ENCODE data around the gene SEC14L6. TPM values are rescaled to one million over a fixed set of nuclear protein-coding genes. Genes with fewer than 3 reads are reported as not detected.
"Not testable (repeated sequence)": the region's sequence is repeated elsewhere in the genome, so short reads cannot be mapped to it uniquely, and the experiment has no call there.

The SEC14L6 gene
- total RNA-seq, 1 donor from 2014 or later, result not detected

DNA sequence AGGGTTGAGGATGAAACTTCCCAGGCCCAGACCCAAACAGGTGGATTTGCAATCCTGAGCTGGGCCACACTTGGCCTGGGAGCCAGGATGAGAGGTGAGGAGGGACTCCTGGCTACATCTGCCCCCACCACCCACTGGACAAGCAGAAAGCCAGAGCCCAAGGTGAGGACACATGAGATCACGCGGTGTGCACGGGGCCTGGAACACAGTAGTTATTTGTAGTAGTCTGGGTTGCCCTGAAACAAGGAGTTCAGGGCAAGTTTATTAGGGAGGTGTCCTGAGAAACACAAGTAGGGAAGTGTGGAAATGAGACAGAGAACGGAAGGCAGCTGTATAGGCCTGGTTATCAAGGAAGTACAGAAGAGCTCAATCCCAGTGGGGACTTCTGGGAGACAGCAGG, 647 bp upstream of the SEC14L6 start:
- no peak for DNase-seq
- Mint-ChIP-seq H3K36me3 (ENCODE audit: unreplicated experiment) (peaks cover 5% of the 10 kb centered on the region), H3K9me3 (ENCODE audit: unreplicated experiment) (peaks cover 1% of the 10 kb centered on the region), H3K4me3 (ENCODE audit: unreplicated experiment) (no peak overlapping the region), H3K27me3 (ENCODE audit: unreplicated experiment) (peaks cover 16% of the 10 kb centered on the region), H3K4me1 (ENCODE audit: low read depth, unreplicated experiment) (no peaks in the 10 kb centered on the region), H3K27ac (ENCODE audit: unreplicated experiment) (peak overlapping the region; percentile 52)
- TF ChIP-seq, protein P1, sequence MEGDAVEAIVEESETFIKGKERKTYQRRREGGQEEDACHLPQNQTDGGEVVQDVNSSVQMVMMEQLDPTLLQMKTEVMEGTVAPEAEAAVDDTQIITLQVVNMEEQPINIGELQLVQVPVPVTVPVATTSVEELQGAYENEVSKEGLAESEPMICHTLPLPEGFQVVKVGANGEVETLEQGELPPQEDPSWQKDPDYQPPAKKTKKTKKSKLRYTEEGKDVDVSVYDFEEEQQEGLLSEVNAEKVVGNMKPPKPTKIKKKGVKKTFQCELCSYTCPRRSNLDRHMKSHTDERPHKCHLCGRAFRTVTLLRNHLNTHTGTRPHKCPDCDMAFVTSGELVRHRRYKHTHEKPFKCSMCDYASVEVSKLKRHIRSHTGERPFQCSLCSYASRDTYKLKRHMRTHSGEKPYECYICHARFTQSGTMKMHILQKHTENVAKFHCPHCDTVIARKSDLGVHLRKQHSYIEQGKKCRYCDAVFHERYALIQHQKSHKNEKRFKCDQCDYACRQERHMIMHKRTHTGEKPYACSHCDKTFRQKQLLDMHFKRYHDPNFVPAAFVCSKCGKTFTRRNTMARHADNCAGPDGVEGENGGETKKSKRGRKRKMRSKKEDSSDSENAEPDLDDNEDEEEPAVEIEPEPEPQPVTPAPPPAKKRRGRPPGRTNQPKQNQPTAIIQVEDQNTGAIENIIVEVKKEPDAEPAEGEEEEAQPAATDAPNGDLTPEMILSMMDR (IDR thresholded peaks at IDR 0.05; ENCODE audit: partially characterized antibody, unreplicated experiment), result no peak

DNA sequence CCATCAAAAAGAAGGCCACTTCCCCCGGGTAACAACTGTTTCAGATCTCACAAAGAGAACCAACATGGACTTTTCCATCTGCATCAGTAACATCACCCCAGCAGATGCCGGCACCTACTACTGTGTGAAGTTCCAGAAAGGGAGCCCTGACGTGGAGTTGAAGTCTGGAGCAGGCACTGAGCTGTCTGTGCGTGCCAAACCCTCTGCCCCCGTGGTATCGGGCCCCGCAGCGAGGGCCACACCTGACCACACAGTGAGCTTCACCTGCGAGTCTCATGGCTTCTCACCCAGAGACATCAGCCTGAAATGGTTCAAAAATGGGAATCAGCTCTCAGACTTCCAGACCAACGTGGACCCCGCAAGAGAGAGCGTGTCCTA, 3.7 kb downstream of the SEC14L6 start:
- peaks cover 5% of the 10 kb centered on the region for H3K36me3 Mint-ChIP-seq (ENCODE audit: unreplicated experiment)
- peaks cover 1% of the 10 kb centered on the region for H3K9me3 Mint-ChIP-seq (ENCODE audit: unreplicated experiment)
- TF ChIP-seq, protein P1 (IDR thresholded peaks at IDR 0.05; ENCODE audit: partially characterized antibody, unreplicated experiment), result no peak
- DNase-seq, result no peak
- peaks cover 14% of the 10 kb centered on the region for H3K27me3 Mint-ChIP-seq (ENCODE audit: unreplicated experiment)
- H3K4me3 Mint-ChIP-seq (ENCODE audit: unreplicated experiment), result peak overlapping the region; percentile 67
- H3K27ac Mint-ChIP-seq (ENCODE audit: unreplicated experiment), result no peak overlapping the region
- no peaks in the 10 kb centered on the region for H3K4me1 Mint-ChIP-seq (ENCODE audit: low read depth, unreplicated experiment)

DNA sequence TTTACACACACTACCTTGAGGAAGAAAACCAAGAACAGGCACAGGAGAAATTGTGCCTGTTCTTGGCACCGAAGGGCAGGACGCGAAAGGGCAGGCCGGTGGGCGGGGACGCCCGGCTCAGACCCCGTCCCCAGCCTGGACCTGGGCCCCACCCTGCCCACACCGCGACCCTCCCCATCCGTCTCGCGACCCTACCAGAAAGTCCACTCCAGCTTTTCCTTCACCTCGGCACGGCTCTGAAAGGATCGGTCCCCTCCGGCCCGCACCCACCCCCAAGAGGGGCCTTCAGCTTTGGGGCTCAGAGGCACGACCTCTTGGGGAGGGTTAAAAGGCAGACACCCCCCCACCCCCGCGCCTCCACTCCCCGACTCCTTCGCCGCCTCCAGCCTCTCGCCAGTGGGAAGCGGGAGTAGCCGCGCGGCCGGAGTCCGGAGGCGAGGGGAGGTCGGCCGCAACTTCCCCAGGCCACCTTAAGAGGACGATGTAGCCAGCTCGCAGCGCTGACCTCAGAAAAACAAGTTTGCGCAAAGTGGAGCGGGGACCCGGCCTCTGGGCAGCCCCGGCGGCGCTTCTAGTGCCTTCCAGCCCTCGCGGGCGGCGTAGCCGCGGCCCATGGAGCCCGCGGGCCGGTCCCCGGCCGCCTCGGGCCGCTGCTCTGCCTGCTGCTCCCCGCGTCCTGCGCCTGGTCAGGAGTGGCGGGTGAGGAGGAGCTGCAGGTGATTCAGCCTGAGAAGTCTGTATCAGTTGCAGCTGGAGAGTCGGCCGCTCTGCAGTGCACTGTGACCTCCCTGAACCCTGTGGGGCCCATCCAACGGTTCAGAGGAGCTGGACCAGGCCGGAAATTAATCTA, 4.4 kb downstream of the SEC14L6 start:
- no peak overlapping the region for H3K27ac Mint-ChIP-seq (ENCODE audit: unreplicated experiment)
- peak overlapping the region; percentile 68 for H3K4me3 Mint-ChIP-seq (ENCODE audit: unreplicated experiment)
- no peaks in the 10 kb centered on the region for H3K4me1 Mint-ChIP-seq (ENCODE audit: low read depth, unreplicated experiment)
- H3K27me3 Mint-ChIP-seq (ENCODE audit: unreplicated experiment), result peaks cover 14% of the 10 kb centered on the region
- peaks cover 1% of the 10 kb centered on the region for H3K9me3 Mint-ChIP-seq (ENCODE audit: unreplicated experiment)
- no peak for DNase-seq
- peaks cover 5% of the 10 kb centered on the region for H3K36me3 Mint-ChIP-seq (ENCODE audit: unreplicated experiment)
- TF ChIP-seq, protein P1 (IDR thresholded peaks at IDR 0.05; ENCODE audit: partially characterized antibody, unreplicated experiment), result no peak

DNA sequence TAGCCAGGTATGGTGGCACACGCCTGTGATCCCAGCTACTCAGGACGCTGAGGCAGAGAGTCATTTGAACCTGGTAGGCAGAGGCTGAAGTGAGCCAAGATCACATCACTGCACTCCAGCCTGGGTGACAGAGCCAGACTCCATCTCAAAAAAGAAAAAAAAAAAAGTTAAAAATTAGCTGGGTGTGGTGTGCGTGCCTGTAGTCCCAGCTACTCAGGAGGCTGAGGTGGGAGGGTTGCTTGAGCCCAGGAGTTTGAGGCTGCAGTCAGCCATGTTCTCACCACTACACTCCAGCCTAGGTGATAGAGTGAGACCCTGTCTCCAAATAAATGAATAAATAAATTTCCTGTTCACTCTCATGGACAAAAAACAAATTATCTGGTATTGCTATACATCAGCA, 5.0 kb downstream of the SEC14L6 start:
- H3K4me1 Mint-ChIP-seq (ENCODE audit: low read depth, unreplicated experiment); H3K36me3 Mint-ChIP-seq (ENCODE audit: unreplicated experiment); H3K27ac Mint-ChIP-seq (ENCODE audit: unreplicated experiment); DNase-seq; H3K9me3 Mint-ChIP-seq (ENCODE audit: unreplicated experiment): not testable (repeated sequence)
- Mint-ChIP-seq H3K27me3 (ENCODE audit: unreplicated experiment) (peaks cover 14% of the 10 kb centered on the region), H3K4me3 (ENCODE audit: unreplicated experiment) (peak overlapping the region; percentile 68)

DNA sequence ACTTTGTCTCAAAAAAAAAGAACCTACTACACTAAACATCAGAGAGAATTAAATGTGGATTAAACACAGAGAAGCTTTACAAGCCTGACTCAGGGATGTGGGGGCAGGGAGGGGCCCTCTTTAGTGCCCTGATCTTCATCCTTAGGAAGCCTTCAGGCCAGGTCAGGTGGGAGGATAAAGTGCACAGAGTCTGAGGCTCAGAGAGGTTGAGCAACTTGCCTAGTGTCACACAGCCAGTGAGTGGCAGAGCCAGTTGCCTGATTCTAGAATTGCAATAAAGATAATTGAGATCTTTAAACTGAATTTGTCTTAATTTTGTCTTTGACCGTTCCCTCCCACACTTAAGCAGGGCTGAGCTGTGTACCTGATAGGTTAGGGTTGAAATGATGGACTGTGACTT, 7.2 kb downstream of the SEC14L6 start:
- Mint-ChIP-seq H3K9me3 (ENCODE audit: unreplicated experiment) (no peaks in the 10 kb centered on the region), H3K36me3 (ENCODE audit: unreplicated experiment) (peaks cover 2% of the 10 kb centered on the region)

More for the DNA sequence above, 7.2 kb downstream of the SEC14L6 start:
- H3K27me3 Mint-ChIP-seq (ENCODE audit: unreplicated experiment), result peaks cover 10% of the 10 kb centered on the region
- no peak for DNase-seq
- TF ChIP-seq, protein P1 (IDR thresholded peaks at IDR 0.05; ENCODE audit: partially characterized antibody, unreplicated experiment), result no peak
- H3K4me3 Mint-ChIP-seq (ENCODE audit: unreplicated experiment), result no peak overlapping the region
- H3K4me1 Mint-ChIP-seq (ENCODE audit: low read depth, unreplicated experiment), result no peaks in the 10 kb centered on the region
- H3K27ac Mint-ChIP-seq (ENCODE audit: unreplicated experiment), result no peak overlapping the region
